ENCODE results near the gene MYO5A. TPM values are rescaled to one million over a fixed set of nuclear protein-coding genes. Genes with fewer than 3 reads are reported as not detected.
"Not testable (repeated sequence)": the region's sequence is repeated elsewhere in the genome, so short reads cannot be mapped to it uniquely, and the experiment has no call there.

MYO5A gene
- total RNA-seq, 1 donor from 2014 or later: 31.2 TPM

DNA sequence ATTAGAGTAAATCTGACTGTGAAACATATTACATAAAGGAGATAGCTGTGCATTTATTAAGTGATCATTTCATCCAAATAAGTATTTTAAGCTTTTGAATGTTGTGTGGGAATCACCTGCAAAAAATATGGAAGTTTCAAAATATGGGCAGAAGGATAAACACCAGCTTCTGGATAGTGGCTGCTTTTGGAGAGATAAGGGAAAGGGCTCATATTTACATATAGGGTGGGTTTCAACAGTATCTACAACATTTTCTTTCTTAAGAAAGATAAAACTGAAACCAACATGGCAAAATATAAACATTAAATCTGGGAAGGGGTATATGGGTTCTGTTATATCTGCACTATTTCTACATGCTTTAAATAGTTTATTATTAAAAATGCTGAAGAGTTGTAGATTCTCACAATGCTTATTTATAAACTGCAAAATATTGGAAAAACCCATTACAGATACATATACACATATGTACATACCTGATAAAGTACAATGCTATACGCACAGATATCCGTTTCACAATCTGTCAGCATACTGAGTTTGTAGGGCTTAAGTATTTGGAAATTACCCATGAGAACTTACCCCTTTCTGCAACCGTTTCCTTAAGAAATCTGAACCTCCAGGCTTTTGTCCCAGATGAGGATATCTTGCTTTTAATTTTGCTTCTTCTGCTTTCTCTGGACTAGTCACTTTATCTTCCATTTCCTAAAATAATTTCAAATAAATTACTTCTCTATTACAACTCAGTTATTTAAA, 28.0 kb upstream of the MYO5A start:
- Histone ChIP-seq H3K4me1 (peaks cover 45% of the 10 kb centered on the region), H3K27me3 (no peaks in the 10 kb centered on the region), H3K9me3 (no peaks in the 10 kb centered on the region), H3K36me3 (peaks cover 0 to 17% of the 10 kb centered on the region in 2 donors), H3K4me3 (no peak overlapping the region), H3K27ac (no peak overlapping the region)
- intact Hi-C loops (cut with DNase I): no loop called here
- DNase-seq (ENCODE audit: extremely low spot score in 2 of 2): no peak
- TF ChIP-seq POLR2A (IDR thresholded peaks at IDR 0.05) (no peak), CTCF (IDR thresholded peaks at IDR 0.05) (no peak), POLR2AphosphoS5 (IDR thresholded peaks at IDR 0.05; ENCODE audit: insufficient read depth in 1 of 2, low read depth in 1 of 2) (no peak)

DNA sequence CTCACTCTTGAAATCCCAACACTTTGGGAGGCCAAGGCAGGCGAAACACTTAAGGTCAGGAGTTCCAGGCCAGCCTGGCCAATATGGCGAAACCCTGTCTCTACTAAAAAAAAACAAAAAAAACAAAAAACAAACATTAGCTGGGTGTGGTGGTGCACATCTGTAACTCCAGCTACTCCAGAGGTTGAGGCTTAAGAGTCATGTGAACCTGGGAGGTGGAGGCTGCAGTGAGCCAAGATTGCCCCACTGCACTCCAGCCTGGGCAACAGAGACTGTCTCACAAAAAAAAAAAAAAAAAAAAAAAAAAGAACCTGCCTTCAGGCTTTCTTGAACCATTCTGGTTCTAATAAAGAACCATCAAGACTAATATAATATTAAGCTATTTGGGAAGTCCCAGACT, 23.6 kb upstream of the MYO5A start:
- no peaks in the 10 kb centered on the region for H3K9me3 ChIP-seq
- H3K36me3 ChIP-seq: peaks cover 0 to 40% of the 10 kb centered on the region in 2 donors
- no peak overlapping the region for H3K4me3 ChIP-seq
- H3K27ac ChIP-seq: no peak overlapping the region
- intact Hi-C loops (cut with DNase I): no loop called here
- no peaks in the 10 kb centered on the region for H3K27me3 ChIP-seq
- DNase-seq (ENCODE audit: extremely low spot score in 2 of 2): no peak
- TF ChIP-seq CTCF (IDR thresholded peaks at IDR 0.05) (no peak), POLR2AphosphoS5 (IDR thresholded peaks at IDR 0.05; ENCODE audit: insufficient read depth in 1 of 2, low read depth in 1 of 2) (no peak), POLR2A (IDR thresholded peaks at IDR 0.05) (no peak)
- peaks cover 10% of the 10 kb centered on the region for H3K4me1 ChIP-seq

DNA sequence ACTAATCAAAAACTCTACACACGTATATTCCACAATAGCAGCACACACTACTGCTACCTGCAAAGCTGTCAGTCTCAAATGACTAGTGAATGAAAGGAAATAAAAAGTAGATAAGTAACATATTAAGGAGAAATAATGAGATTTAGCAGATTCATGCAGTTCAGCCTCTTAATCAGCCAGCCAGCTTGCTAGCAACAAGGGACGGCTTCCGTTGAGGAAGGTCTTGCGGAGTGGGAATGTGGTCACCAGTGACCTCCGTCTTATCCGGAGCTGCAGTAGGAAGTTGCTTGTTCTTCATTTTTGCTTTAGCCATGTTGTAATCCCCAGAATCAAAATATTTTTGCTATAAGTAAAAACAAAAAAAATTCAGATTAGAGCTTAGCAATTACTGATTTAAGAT, 23.1 kb upstream of the MYO5A start:
- Histone ChIP-seq H3K27me3 (no peaks in the 10 kb centered on the region), H3K36me3 (peaks cover 0 to 40% of the 10 kb centered on the region in 2 donors), H3K4me1 (peaks cover 10% of the 10 kb centered on the region), H3K4me3 (no peak overlapping the region), H3K9me3 (no peaks in the 10 kb centered on the region), H3K27ac (no peak overlapping the region)
- no peak for TF ChIP-seq CTCF (IDR thresholded peaks at IDR 0.05)
- TF ChIP-seq POLR2AphosphoS5 (IDR thresholded peaks at IDR 0.05; ENCODE audit: insufficient read depth in 1 of 2, low read depth in 1 of 2): no peak
- no peak for TF ChIP-seq POLR2A (IDR thresholded peaks at IDR 0.05)
- no peak for DNase-seq (ENCODE audit: extremely low spot score in 2 of 2)
- intact Hi-C loops (cut with DNase I): no loop called here

DNA sequence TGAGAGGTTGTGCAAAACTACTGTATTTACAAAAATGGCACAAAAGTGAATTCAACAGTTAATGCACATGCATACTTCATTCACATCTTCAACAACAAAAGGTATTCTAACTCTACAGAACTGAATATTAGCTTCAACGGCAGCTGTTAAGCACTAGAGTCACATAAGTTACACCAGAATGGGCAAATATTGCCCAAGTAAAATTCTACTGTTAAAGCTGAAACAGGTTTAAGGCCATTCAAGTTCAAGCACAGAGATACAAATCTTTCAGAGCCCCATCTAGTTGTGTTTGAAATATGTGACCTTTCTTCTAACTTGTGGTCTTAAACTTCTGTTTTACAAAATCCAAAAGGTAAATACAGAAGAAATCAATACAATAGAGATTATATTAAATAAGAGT, 22.5 kb upstream of the MYO5A start:
- H3K9me3 ChIP-seq; H3K27me3 ChIP-seq; H3K4me3 ChIP-seq; intact Hi-C loops (cut with DNase I); DNase-seq (ENCODE audit: extremely low spot score in 2 of 2); H3K27ac ChIP-seq: not testable (repeated sequence)
- Histone ChIP-seq H3K36me3 (peaks cover 0 to 39% of the 10 kb centered on the region in 2 donors), H3K4me1 (peaks cover 10% of the 10 kb centered on the region)

DNA sequence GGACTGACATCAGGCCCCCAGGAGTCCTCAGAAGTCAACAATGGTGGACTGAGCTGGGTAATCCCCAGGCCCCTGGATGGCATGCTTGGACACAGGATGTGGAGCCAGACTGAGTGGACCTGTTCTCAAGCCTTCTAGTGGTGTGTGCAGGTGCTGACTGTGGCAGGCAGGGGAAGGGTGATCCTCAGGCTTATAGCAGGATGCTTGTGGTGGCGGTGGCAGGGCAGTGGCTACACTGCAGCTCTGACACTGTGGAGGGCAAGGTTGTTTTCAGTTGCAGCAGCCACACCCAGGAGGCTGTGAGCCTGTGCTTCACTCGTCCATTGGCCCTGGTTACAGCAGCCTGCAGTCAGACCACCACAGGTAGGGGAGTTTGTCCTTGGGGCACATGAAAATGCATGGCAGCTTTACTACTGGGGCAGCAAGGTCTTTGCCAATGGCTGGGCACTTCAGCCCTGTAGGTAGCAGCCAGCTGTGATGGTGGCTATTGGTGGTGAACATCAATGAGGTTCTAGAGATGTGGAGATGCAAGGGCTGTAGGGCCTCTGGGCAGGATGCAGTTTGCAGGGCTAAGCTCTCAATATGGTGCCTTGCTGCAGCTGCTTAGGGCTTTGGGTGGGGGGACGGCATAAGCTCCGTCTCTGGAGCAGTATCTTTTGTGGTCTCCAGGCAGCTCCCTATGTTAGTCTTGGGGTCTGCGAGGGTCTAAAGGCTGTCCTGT, 17.5 kb upstream of the MYO5A start:
- DNase-seq (ENCODE audit: extremely low spot score in 2 of 2): no peak
- no peak overlapping the region for H3K27ac ChIP-seq
- intact Hi-C loops (cut with DNase I): no loop called here
- no peak overlapping the region for H3K4me3 ChIP-seq
- H3K27me3 ChIP-seq: no peaks in the 10 kb centered on the region
- H3K36me3 ChIP-seq: peaks cover 0 to 19% of the 10 kb centered on the region in 2 donors
- no peaks in the 10 kb centered on the region for H3K9me3 ChIP-seq
- H3K4me1 ChIP-seq: no peaks in the 10 kb centered on the region
- TF ChIP-seq CTCF (IDR thresholded peaks at IDR 0.05): no peak
- TF ChIP-seq POLR2AphosphoS5 (IDR thresholded peaks at IDR 0.05; ENCODE audit: insufficient read depth in 1 of 2, low read depth in 1 of 2): no peak
- no peak for TF ChIP-seq POLR2A (IDR thresholded peaks at IDR 0.05)
